Endothelial cell (in vitro differentiated cells): ENCODE results near the gene SLC24A2. TPM values are rescaled to one million over a fixed set of nuclear protein-coding genes. Genes with fewer than 3 reads are reported as not detected.

Experiments used
- DNase-seq: peaks from one replicate; pipeline ENCODE4 v3.0.0; 2021; ENCODE audit warnings: low spot score
- H3K27ac Mint-ChIP-seq: one replicate; pipeline ENCODE4 v1.8.0; 2021; ENCODE audit warnings: mixed read lengths, inconsistent platforms; ENCODE audit not compliant: unreplicated experiment
- H3K27me3 Mint-ChIP-seq: one replicate; pipeline ENCODE4 v1.8.0; 2021; ENCODE audit warnings: mild to moderate bottlenecking, moderate library complexity, mixed read lengths, inconsistent platforms; ENCODE audit not compliant: unreplicated experiment
- H3K36me3 Mint-ChIP-seq: one replicate; pipeline ENCODE4 v1.8.0; 2021; ENCODE audit warnings: mild to moderate bottlenecking, low read depth, mixed read lengths, inconsistent platforms; ENCODE audit not compliant: unreplicated experiment
- H3K4me1 Mint-ChIP-seq: one replicate; pipeline ENCODE4 v1.8.0; 2021; ENCODE audit warnings: mild to moderate bottlenecking, mixed read lengths, inconsistent platforms; ENCODE audit not compliant: unreplicated experiment
- H3K4me3 Mint-ChIP-seq: one replicate; pipeline ENCODE4 v1.8.0; 2021; ENCODE audit warnings: mild to moderate bottlenecking, mixed read lengths, inconsistent platforms; ENCODE audit not compliant: unreplicated experiment
- H3K9me3 Mint-ChIP-seq: one replicate; pipeline ENCODE4 v1.8.0; 2021; ENCODE audit warnings: mixed read lengths, inconsistent platforms; ENCODE audit not compliant: unreplicated experiment
- CTCF ChIP-seq: fragments of 200-600 bp; sonication (generic); IDR thresholded peaks from one replicate; pipeline ENCODE4 v1.5.0; 2021; ENCODE audit warnings: antibody characterized with exemption; ENCODE audit not compliant: unreplicated experiment
- total RNA-seq: library from RNA; stranded (reverse); fragmentation: NEBNext Ultra II Directional; extraction: Animal tissue kit (Norgen Biotek cat#: 25700); gene quantifications from one replicate; pipeline ENCODE4 v1.2.1, GENCODE V29; 2021; ENCODE audit not compliant: unreplicated experiment

Gene SLC24A2
- total RNA-seq, 1 donor from 2014 or later = 0.10 TPM

- TF ChIP-seq CTCF = no peak
- Mint-ChIP-seq H3K27me3 (no peaks in the 10 kb centered on the region), H3K4me1 (no peaks in the 10 kb centered on the region), H3K27ac (no peak overlapping the region), H3K4me3 (no peak overlapping the region), H3K9me3 (peaks cover 4% of the 10 kb centered on the region), H3K36me3 (peaks cover 8% of the 10 kb centered on the region)
- no peak for DNase-seq
Observed at GRCh38 chr9:19812194-19812593, 23.4 kb upstream of the SLC24A2 start.

DNA sequence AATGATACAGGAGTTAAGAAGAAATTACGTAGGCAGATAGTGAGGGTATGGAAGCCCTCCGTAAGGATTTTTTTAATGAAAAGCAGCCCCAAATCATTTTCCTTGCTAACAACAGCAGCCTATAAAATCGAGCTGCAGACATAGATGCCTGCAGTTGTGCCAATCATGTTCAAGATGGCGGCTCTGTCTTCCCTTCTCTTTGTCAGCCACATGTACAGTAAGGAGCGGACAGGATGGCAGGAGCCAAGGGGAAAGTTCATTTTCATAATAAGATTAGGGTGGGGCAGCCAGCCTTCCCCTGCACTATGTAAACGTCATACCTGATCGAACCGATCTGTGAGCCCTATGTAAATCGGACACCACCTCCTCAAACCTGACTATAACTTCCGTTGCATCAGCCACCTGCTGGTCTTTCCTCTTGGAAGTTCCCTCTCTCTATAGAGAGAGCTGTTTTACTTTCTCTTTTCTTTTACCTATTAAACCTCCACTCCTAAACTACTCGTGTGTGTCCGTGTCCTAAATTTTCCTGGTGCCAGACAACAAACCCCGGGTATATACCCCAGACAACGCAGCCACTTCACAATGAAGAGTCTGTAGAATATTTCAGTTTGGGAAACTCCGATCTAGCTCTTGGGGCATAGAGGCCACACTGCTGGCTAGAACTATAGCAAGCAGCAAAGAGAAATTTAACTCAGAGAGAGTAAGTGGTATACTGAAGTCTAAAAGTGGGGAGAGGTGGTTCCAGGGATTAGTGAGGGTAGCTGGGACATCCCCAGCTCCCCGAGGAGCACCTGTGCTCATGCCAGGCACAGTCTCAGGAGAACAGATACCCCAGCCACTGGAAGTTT lies 20.8 kb upstream of the SLC24A2 start:
- H3K36me3 Mint-ChIP-seq = peaks cover 3% of the 10 kb centered on the region
- no peak overlapping the region for H3K4me3 Mint-ChIP-seq
- H3K27ac Mint-ChIP-seq = no peak overlapping the region

GRCh38 chr9:19807182-19807892 lies 18.5 kb upstream of the SLC24A2 start:
- TF ChIP-seq CTCF = no peak
- no peak overlapping the region for H3K4me3 Mint-ChIP-seq
- DNase-seq = no peak
- no peaks in the 10 kb centered on the region for H3K9me3 Mint-ChIP-seq
- H3K27ac Mint-ChIP-seq = no peak overlapping the region
- no peaks in the 10 kb centered on the region for H3K36me3 Mint-ChIP-seq
- H3K4me1 Mint-ChIP-seq = no peaks in the 10 kb centered on the region
- H3K27me3 Mint-ChIP-seq = no peaks in the 10 kb centered on the region

More for the DNA sequence above, 20.8 kb upstream of the SLC24A2 start:
- H3K27me3 Mint-ChIP-seq = no peaks in the 10 kb centered on the region
- no peak for TF ChIP-seq CTCF
- no peak for DNase-seq
- peaks cover 4% of the 10 kb centered on the region for H3K9me3 Mint-ChIP-seq
- no peaks in the 10 kb centered on the region for H3K4me1 Mint-ChIP-seq

GRCh38 chr9:19804431-19804830 lies 15.6 kb upstream of the SLC24A2 start:
- H3K4me1 Mint-ChIP-seq = no peaks in the 10 kb centered on the region

More at GRCh38 chr9:19804431-19804830, 15.6 kb upstream of the SLC24A2 start:
- no peak for DNase-seq
- H3K36me3 Mint-ChIP-seq = no peaks in the 10 kb centered on the region
- H3K27ac Mint-ChIP-seq = no peak overlapping the region
- no peak overlapping the region for H3K4me3 Mint-ChIP-seq
- no peak for TF ChIP-seq CTCF
- no peaks in the 10 kb centered on the region for H3K9me3 Mint-ChIP-seq
- H3K27me3 Mint-ChIP-seq = no peaks in the 10 kb centered on the region
